ENCODE results near the gene IRS1.

IRS1 gene

DNA sequence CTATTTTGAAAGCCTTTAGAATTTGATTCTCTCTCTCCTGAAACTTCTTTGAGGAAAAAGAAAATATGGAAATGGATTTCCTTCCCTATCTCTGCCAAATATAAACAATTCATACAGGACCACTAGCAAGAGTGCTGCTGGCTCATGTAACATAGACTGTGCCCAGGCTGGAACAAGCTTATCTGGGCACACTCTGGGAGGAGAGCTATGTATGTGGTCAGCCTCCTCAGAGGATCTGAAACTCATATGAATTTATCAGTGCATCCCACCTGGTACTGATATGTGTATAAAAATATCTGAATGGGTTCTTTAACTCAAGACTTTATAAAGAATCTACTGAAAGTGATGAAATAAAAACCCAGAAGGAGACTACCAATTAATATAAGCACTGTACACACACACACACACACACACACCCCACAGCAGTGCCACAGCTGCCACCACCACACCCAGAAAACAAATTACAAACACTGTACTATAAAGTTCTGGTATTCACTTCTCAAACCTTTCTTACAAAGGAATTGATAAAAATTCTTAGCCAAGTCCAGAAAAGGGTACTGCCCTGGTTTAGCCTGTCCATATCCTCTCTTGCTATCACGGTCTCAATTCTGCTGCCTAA lies 115.6 kb downstream of the IRS1 start:
- DNase-seq, result no peak

DNA sequence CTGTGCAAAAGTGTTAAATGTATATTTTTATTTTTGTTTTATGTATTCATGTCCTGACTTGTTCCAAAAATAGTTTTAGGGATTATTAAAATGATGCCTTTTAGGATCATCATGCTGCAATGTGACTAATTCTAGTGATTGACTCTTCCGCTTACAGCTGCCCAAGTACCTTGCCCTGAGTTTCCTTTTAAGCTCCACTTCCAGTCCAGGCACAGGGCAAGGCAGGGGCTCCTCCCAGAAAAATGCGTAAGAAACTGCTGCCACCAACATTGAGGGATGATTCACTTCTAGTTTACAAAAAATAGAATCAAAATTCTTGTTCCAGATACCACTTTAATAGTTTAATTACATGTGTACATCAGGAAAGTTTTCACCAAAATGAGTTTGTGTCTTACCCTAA lies 116.4 kb downstream of the IRS1 start:
- DNase-seq, result no peak

All from NCI-H1436 treated with DMSO at 0.1 percent for 48 hours (cell line).